Measurements from ENCODE around the gene EYS. TPM values are rescaled to one million over a fixed set of nuclear protein-coding genes. Genes with fewer than 3 reads are reported as not detected.

Gene EYS
- total RNA-seq, 1 donor from 2014 or later = 0.06 TPM

- DNase-seq (ENCODE audit: low read depth) = no peak
- no peak for TF ChIP-seq CTCF (conservative IDR thresholded peaks at IDR 0.05; ENCODE audit: low read depth, low read length)
- no peak overlapping the region for H3K4me3 ChIP-seq (ENCODE audit: low read depth, low read length)
These were observed 1909.3 kb downstream of the EYS start for GRCh38 chr6:63797721-63798120.

- DNase-seq (ENCODE audit: low read depth) = no peak
- no peak overlapping the region for H3K4me3 ChIP-seq (ENCODE audit: low read depth, low read length)
- TF ChIP-seq CTCF (conservative IDR thresholded peaks at IDR 0.05; ENCODE audit: low read depth, low read length) = no peak
These were observed 1911.2 kb downstream of the EYS start for GRCh38 chr6:63795826-63796225.

GRCh38 chr6:63795006-63795405 is 1912.0 kb downstream of the EYS start:
- H3K4me3 ChIP-seq (ENCODE audit: low read depth, low read length) = no peak overlapping the region
- DNase-seq (ENCODE audit: low read depth) = no peak

GRCh38 chr6:63793465-63794137 is 1913.4 kb downstream of the EYS start:
- TF ChIP-seq CTCF (conservative IDR thresholded peaks at IDR 0.05; ENCODE audit: low read depth, low read length) = no peak
- no peak overlapping the region for H3K4me3 ChIP-seq (ENCODE audit: low read depth, low read length)
- DNase-seq (ENCODE audit: low read depth) = no peak

More at GRCh38 chr6:63795006-63795405, 1912.0 kb downstream of the EYS start:
- TF ChIP-seq CTCF (conservative IDR thresholded peaks at IDR 0.05; ENCODE audit: low read depth, low read length) = no peak

GRCh38 chr6:63792736-63793464 is 1914.1 kb downstream of the EYS start:
- no peak for TF ChIP-seq CTCF (conservative IDR thresholded peaks at IDR 0.05; ENCODE audit: low read depth, low read length)
- DNase-seq (ENCODE audit: low read depth) = no peak
- no peak overlapping the region for H3K4me3 ChIP-seq (ENCODE audit: low read depth, low read length)

- no peak for DNase-seq (ENCODE audit: low read depth)
- H3K4me3 ChIP-seq (ENCODE audit: low read depth, low read length) = no peak overlapping the region
- TF ChIP-seq CTCF (conservative IDR thresholded peaks at IDR 0.05; ENCODE audit: low read depth, low read length) = no peak
These were observed 1916.7 kb downstream of the EYS start for GRCh38 chr6:63790334-63790733.

Measured in epithelial cell of proximal tubule (primary cell).